Activated effector memory CD4-positive, alpha-beta T cell treated with Interleukin-2 at 50 U/mL for 16 hours (primary cell): ENCODE measurements around the gene KCNC1.

Source experiments
- DNase-seq: peaks from one replicate; pipeline ENCODE4 v3.0.0-alpha.2; 2020

Gene KCNC1

GRCh38 chr11:17716807-17717206 is 17.8 kb upstream of the KCNC1 start:
- no peak for DNase-seq

GRCh38 chr11:17718015-17718414 is 16.6 kb upstream of the KCNC1 start:
- no peak for DNase-seq

GRCh38 chr11:17718510-17718962 is 16.0 kb upstream of the KCNC1 start:
- DNase-seq, result no peak

- DNase-seq, result no peak
Measured at GRCh38 chr11:17719028-17719937, 15.3 kb upstream of the KCNC1 start, which contains the start of gene MYOD1. MYOD1 (plus strand) TSS chr11:17719571; CDS start chr11:17719783, 212 bp downstream.

- DNase-seq, result no peak
Measured at GRCh38 chr11:17719938-17720795, 14.4 kb upstream of the KCNC1 start.

- DNase-seq, result no peak
Measured at GRCh38 chr11:17720796-17721171, 13.8 kb upstream of the KCNC1 start.

GRCh38 chr11:17721242-17721999 is 13.2 kb upstream of the KCNC1 start:
- DNase-seq, result no peak

- DNase-seq, result no peak
Measured at GRCh38 chr11:17722000-17722643, 12.5 kb upstream of the KCNC1 start.

- no peak for DNase-seq
Measured at GRCh38 chr11:17724020-17724908, 10.3 kb upstream of the KCNC1 start.

GRCh38 chr11:17725174-17725573 is 9.4 kb upstream of the KCNC1 start:
- DNase-seq, result no peak

GRCh38 chr11:17730137-17730536 is 4.4 kb upstream of the KCNC1 start:
- no peak for DNase-seq

GRCh38 chr11:17730608-17731462 is 3.7 kb upstream of the KCNC1 start:
- DNase-seq, result peak; percentile 32

- DNase-seq, result no peak
Measured at GRCh38 chr11:17733261-17733660, 1.3 kb upstream of the KCNC1 start.

GRCh38 chr11:17734986-17735817 is 621 bp downstream of the KCNC1 start:
- DNase-seq, result no peak

- no peak for DNase-seq
Measured at GRCh38 chr11:17735818-17736578, 1.4 kb downstream of the KCNC1 start.

- no peak for DNase-seq
Measured at GRCh38 chr11:17736579-17736893, 2.0 kb downstream of the KCNC1 start.

GRCh38 chr11:17736930-17737817 is 2.6 kb downstream of the KCNC1 start:
- DNase-seq, result no peak
